GM18507 (cell line): ENCODE data around the gene PICALM.

Source experiments
- DNase-seq: peaks from one replicate; pipeline ENCODE4 v3.0.0; 2011; ENCODE audit warnings: low read depth; ENCODE audit not compliant: insufficient read length; ENCODE audit errors: extremely low spot score
- FAIRE-seq: peaks from 2 replicates; lab custom pipeline; 2011; peaks lifted over from hg19 to GRCh38; lab: Jason Lieb, UNC

PICALM gene

DNA sequence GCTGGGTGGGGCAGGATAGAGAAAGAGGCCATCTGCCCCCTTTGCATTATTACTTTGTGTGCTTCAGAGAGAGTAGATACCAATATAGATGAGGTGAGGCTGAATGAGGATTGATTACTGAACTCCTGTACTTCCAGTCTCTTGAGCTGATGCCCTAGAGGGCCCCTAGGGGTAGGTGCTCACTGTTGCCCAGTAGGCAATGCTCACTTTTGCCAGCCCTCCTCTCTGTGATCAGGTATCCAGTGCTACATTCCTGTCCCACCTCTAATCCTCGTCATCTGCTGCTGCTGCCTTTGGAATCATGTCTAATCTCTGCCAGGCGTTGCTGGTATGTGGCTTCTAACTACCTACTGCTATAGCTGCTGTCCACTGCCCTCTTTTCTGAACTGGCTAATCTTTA is 156.5 kb downstream of the PICALM start:
- FAIRE-seq = no peak

More for the DNA sequence above, 156.5 kb downstream of the PICALM start:
- no peak for DNase-seq
